ENCODE measurements around the gene CRIP2. TPM values are rescaled to one million over a fixed set of nuclear protein-coding genes. Genes with fewer than 3 reads are reported as not detected.

Gene CRIP2
- total RNA-seq, 4 donors from 2014 or later, result 101 to 160 (median 136) TPM

DNA sequence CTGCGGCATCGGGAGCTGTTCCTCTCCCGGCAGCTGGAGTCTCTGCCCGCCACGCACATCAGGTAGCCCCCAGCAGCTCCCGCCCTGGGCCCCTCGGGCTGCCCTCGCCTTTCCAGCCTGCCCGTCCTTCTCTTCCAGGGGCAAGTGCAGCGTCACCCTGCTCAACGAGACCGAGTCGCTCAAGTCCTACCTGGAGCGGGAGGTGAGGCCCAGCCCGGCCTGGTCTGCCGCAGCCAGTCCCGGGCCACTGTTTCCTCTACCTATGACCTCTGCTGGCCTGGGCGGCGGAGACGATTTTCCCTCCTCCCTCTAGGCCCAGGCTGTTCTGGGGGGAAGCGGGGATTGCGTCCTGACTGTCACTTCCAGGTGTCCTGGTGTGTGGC, 24.5 kb upstream of the CRIP2 start:
- TF ChIP-seq CTCF (IDR thresholded peaks at IDR 0.05), result no peak
- Histone ChIP-seq H3K4me1 (peaks cover 3 to 9% of the 10 kb centered on the region in 2 donors), H3K9me3 (no peaks in the 10 kb centered on the region), H3K36me3 (peaks cover 19 to 34% of the 10 kb centered on the region in 2 donors), H3K4me3 (replicated peaks in 1 of 3) (no peak overlapping the region), H3K27me3 (no peaks in the 10 kb centered on the region), H3K27ac (no peak overlapping the region)
- intact Hi-C loops (cut with DNase I), result no loop called here
- DNase-seq, result no peak
- WGBS, 2 donors, result 88 to 96% methylated on average over 19 to 22 of the region's 22 CpGs

DNA sequence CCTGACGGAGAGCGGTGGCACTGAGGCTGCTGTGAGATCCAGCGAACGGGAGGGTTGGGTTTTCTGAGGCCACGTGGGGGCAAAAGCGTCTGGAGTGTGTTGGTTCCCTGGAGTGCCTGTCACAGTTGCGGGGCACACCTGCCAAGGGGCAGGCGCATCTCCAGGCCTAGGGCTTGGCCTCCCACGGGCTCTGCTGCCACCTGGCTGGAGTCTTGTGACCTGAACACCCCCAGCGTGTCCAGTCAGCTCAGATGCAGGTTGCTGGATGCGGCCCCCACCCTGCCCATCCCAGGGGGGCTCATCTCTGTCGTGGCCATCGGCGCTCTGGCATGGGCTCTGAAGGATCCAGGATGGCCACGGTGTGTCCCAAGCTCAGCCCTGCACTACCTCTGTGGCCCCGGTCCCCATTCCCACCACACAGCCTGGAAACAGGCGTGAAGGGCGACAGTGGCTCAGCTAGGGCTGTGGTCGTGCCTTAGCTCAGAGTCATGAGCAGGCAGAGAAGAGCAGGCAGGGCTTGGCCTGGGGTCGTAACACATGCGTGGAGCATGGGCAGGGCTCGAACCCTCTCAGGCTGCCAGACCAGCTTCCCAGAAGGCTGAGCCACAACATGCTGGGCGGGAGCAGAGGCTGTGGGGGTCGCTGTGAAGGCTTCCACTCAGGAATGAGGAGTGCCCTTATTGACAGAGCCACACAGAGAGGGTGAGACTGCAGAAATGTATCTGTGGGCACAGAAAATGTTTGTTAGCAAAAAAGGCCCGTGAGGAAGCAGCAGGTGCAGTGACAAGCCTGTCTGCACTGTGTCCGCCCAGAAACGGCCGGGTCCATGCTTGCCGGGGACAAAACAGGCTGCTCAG, 23.5 kb upstream of the CRIP2 start:
- Histone ChIP-seq H3K27me3 (no peaks in the 10 kb centered on the region), H3K27ac (no peak overlapping the region), H3K9me3 (no peaks in the 10 kb centered on the region), H3K4me3 (replicated peaks in 1 of 3) (no peak overlapping the region), H3K4me1 (peaks cover 3 to 9% of the 10 kb centered on the region in 2 donors), H3K36me3 (peaks cover 23 to 41% of the 10 kb centered on the region in 2 donors)
- intact Hi-C loops (cut with DNase I), result no loop called here
- WGBS, 2 donors, result 88 to 92% methylated on average over 15 to 20 of the region's 29 CpGs
- no peak for DNase-seq
- TF ChIP-seq POLR2A (IDR thresholded peaks at IDR 0.05), result no peak
- TF ChIP-seq CTCF (IDR thresholded peaks at IDR 0.05), result no peak

GRCh38 chr14:105452963-105453362, 21.7 kb upstream of the CRIP2 start:
- intact Hi-C loops (cut with DNase I), result no loop called here
- H3K27ac ChIP-seq, result no peak overlapping the region
- peaks cover 3 to 9% of the 10 kb centered on the region in 2 donors for H3K4me1 ChIP-seq
- no peak overlapping the region for H3K4me3 ChIP-seq (replicated peaks in 1 of 3)
- peaks cover 33 to 41% of the 10 kb centered on the region in 2 donors for H3K36me3 ChIP-seq
- H3K27me3 ChIP-seq, result no peaks in the 10 kb centered on the region
- H3K9me3 ChIP-seq, result no peaks in the 10 kb centered on the region
- no peak for DNase-seq
- WGBS, 2 donors, result 50 to 91% methylated on average over 2 to 14 of the region's 14 CpGs
- TF ChIP-seq CTCF (IDR thresholded peaks at IDR 0.05), result no peak
- no peak for TF ChIP-seq POLR2A (IDR thresholded peaks at IDR 0.05)

DNA sequence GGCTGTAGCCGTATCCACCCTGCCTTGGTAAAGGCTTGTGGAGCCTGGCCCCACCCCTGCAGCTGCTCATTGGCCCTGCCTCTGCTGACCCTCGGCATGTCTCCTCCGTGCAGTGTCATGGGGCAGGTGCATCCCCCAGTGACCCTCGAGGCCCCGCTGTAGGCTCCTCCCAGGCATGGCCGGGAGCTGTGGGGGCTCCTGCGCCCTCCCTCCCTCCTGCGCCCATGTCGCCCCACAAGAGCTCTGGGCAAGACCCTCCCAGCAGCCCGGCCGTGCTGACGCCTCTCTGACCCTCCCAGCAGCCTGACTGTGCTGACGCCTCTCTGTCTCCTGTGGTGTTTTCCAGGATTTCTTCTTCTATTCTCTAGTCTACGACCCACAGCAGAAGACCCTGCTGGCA, 20.8 kb upstream of the CRIP2 start:
- H3K4me1 ChIP-seq, result peaks cover 2% of the 10 kb centered on the region in 2 donors
- peaks cover 33 to 41% of the 10 kb centered on the region in 2 donors for H3K36me3 ChIP-seq
- TF ChIP-seq CTCF (IDR thresholded peaks at IDR 0.05), result no peak
- TF ChIP-seq POLR2A (IDR thresholded peaks at IDR 0.05), result no peak
- no peaks in the 10 kb centered on the region for H3K27me3 ChIP-seq
- no peak overlapping the region for H3K27ac ChIP-seq
- DNase-seq, result no peak
- no peak overlapping the region for H3K4me3 ChIP-seq (replicated peaks in 1 of 3)
- no peaks in the 10 kb centered on the region for H3K9me3 ChIP-seq
- intact Hi-C loops (cut with DNase I), result no loop called here
- 91 to 95% methylated on average over 12 to 13 of the region's 14 CpGs for WGBS, 2 donors

DNA sequence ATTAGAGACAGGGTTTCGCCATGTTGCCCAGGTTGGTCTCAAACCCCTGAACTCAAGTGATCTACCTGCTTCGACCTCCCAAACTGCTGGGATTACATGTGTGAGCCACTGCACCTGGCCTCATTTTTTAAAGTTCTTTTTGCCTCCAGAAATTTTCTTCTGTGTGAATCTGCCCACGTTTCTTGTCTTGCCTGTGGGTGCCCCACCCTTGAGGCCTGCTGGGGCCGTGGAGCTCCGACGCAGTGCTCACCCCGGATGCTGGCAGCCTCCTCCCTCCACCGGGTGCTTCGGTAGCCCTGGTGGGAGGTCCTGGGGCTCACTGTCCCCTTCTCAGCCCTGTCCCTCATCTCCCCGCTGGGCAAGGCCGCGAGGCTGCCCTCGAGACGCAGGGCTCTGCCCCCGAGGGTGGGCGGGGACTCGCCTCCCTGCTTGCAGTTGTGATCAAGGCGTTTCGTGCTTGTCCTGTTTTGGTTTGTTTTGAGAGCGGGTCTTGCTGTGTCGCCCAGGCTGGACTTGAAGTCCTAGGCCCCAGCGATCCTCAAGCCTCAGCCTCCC, 19.5 kb upstream of the CRIP2 start:
- Histone ChIP-seq H3K27ac (no peak overlapping the region), H3K27me3 (no peaks in the 10 kb centered on the region), H3K36me3 (peaks cover 30 to 39% of the 10 kb centered on the region in 2 donors), H3K4me1 (no peaks in the 10 kb centered on the region), H3K9me3 (no peaks in the 10 kb centered on the region), H3K4me3 (replicated peaks in 1 of 3) (no peak overlapping the region)
- no peak for TF ChIP-seq CTCF (IDR thresholded peaks at IDR 0.05)
- TF ChIP-seq POLR2A (IDR thresholded peaks at IDR 0.05), result no peak
- DNase-seq, result no peak
- intact Hi-C loops (cut with DNase I), result no loop called here
- WGBS, 2 donors, result 91% methylated on average over 21 to 22 of the region's 22 CpGs
